ENCODE data around the gene TDRD1. TPM values are rescaled to one million over a fixed set of nuclear protein-coding genes. Genes with fewer than 3 reads are reported as not detected.

Gene TDRD1
- total and polyA plus RNA-seq, 8 donors = 0.05 to 7.6 (median 0.49) TPM; not detected in 4

GRCh38 chr10:114208351-114208750 is 29.2 kb downstream of the TDRD1 start:
- Histone ChIP-seq H3K36me3 (no peaks in the 10 kb centered on the region), H3K9me3 (no peaks in the 10 kb centered on the region), H3K27ac (no peak overlapping the region), H3K4me1 (peaks cover 0 to 4% (median 0%) of the 10 kb centered on the region in 4 donors), H3K4me3 (no peak overlapping the region), H3K27me3 (no peaks in the 10 kb centered on the region)
- DNase-seq = no peak
- intact Hi-C loops (cut with DNase I; ENCODE audit: low total_unique reads) = no loop called here
- WGBS, 5 donors = 91 to 100% (median 97%) methylated on average over 2 of the region's 2 CpGs
- TF ChIP-seq CTCF (IDR thresholded peaks at IDR 0.05) = no peak
- TF ChIP-seq POLR2A (IDR thresholded peaks at IDR 0.05) = no peak
- TF ChIP-seq POLR2AphosphoS5 (IDR thresholded peaks at IDR 0.05) = no peak
- TF ChIP-seq EP300 (IDR thresholded peaks at IDR 0.05) = no peak

DNA sequence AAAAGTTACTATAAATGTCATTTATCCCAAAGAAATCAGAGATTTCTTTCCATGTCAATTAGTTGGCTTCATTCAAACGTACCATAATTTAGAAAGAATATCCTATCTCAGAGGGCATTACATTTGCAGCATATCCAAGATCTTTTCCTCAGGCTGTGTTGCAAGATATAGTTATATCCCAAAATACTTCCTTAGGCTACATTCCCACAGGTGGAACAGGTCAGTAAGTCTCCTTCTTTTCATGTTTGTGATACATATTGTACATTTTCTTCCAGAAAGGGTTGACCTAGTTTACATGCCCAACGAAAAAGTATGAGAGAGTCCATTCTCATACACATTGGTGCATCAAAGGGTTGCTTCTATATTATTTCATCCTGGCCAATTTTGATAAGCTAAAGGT is 33.0 kb downstream of the TDRD1 start:
- H3K4me1 ChIP-seq = no peaks in the 10 kb centered on the region
- no peak for TF ChIP-seq POLR2AphosphoS5 (IDR thresholded peaks at IDR 0.05)
- TF ChIP-seq CTCF (IDR thresholded peaks at IDR 0.05) = no peak
- TF ChIP-seq EP300 (IDR thresholded peaks at IDR 0.05) = no peak
- TF ChIP-seq POLR2A (IDR thresholded peaks at IDR 0.05) = no peak
- 77 to 90% (median 81%) methylated on average over 2 of the region's 2 CpGs for WGBS, 5 donors
- H3K27ac ChIP-seq = no peak overlapping the region
- H3K4me3 ChIP-seq = no peak overlapping the region
- H3K9me3 ChIP-seq = no peaks in the 10 kb centered on the region
- no peaks in the 10 kb centered on the region for H3K27me3 ChIP-seq
- H3K36me3 ChIP-seq = no peaks in the 10 kb centered on the region
- no peak for DNase-seq
- intact Hi-C loops (cut with DNase I; ENCODE audit: low total_unique reads) = no loop called here

DNA sequence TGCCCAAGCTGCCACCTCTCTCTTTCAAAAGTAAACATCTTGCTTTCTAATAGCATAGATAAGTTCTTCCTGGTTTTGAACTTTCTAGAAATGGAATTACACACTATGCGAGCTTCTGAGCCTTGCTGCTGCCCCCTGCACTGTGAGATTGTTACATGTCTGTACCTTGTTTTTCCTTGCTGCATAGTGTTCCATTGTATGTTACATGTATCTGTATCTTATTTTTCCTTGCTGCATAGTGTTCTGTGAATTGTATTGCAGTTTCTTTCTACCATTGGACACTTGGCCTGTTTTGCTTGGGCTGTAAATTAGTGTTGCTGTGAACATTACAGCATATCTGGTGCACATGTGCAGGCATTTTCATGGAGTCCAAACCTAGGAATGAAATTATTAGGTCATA is 35.9 kb downstream of the TDRD1 start:
- Histone ChIP-seq H3K36me3 (no peaks in the 10 kb centered on the region), H3K4me1 (no peaks in the 10 kb centered on the region), H3K27me3 (no peaks in the 10 kb centered on the region), H3K4me3 (no peak overlapping the region), H3K9me3 (no peaks in the 10 kb centered on the region), H3K27ac (no peak overlapping the region)
- intact Hi-C loops (cut with DNase I; ENCODE audit: low total_unique reads) = no loop called here
- TF ChIP-seq POLR2AphosphoS5 (IDR thresholded peaks at IDR 0.05) (no peak), CTCF (IDR thresholded peaks at IDR 0.05) (no peak), POLR2A (IDR thresholded peaks at IDR 0.05) (no peak), EP300 (IDR thresholded peaks at IDR 0.05) (no peak)
- 72 to 77% (median 73%) methylated on average over 1 of the region's 1 CpG for WGBS, 5 donors
- DNase-seq = no peak

GRCh38 chr10:114220281-114220680 is 41.1 kb downstream of the TDRD1 start:
- TF ChIP-seq POLR2AphosphoS5 (IDR thresholded peaks at IDR 0.05) = no peak
- no peak for TF ChIP-seq POLR2A (IDR thresholded peaks at IDR 0.05)
- TF ChIP-seq EP300 (IDR thresholded peaks at IDR 0.05) = no peak
- TF ChIP-seq CTCF (IDR thresholded peaks at IDR 0.05) = no peak
- Histone ChIP-seq H3K36me3 (no peaks in the 10 kb centered on the region), H3K27ac (no peak overlapping the region), H3K4me3 (no peak overlapping the region), H3K27me3 (peaks cover 0 to 10% (median 0%) of the 10 kb centered on the region in 3 donors), H3K9me3 (no peaks in the 10 kb centered on the region), H3K4me1 (no peaks in the 10 kb centered on the region)
- WGBS, 5 donors = 59 to 82% (median 78%) methylated on average over 2 of the region's 2 CpGs
- DNase-seq = no peak
- intact Hi-C loops (cut with DNase I; ENCODE audit: low total_unique reads) = no loop called here

All from stomach (tissue), 9 donors.